Transverse colon (tissue), 4 donors: ENCODE measurements around the gene EDN3. TPM values are rescaled to one million over a fixed set of nuclear protein-coding genes. Genes with fewer than 3 reads are reported as not detected.
A peak's percentile ranks its signal among the peaks of the same experiment; 100 is the strongest.

Source experiments
- DNase-seq: peaks from one replicate; pipeline ENCODE4 v3.0.0-alpha.2; 2019
- H3K27ac ChIP-seq, 4 donors: fragments of 200-600 bp; sonication (generic); 2 replicates each; pipeline ENCODE4 v1.5.1; 2016 to 2018; ENCODE audit warnings: inconsistent platforms in 4 of 4
- H3K27me3 ChIP-seq: fragments of 200-600 bp; sonication (generic); 2 replicates; pipeline ENCODE4 v1.5.1; 2017; ENCODE audit warnings: inconsistent platforms
- H3K36me3 ChIP-seq, 4 donors: fragments of 200-600 bp; sonication (generic); 2 replicates each; pipeline ENCODE4 v1.5.1; 2017 to 2019; ENCODE audit warnings: inconsistent platforms in 4 of 4
- H3K4me1 ChIP-seq, 4 donors: fragments of 200-600 bp; sonication (generic); 2 replicates each; pipeline ENCODE4 v1.5.1; 2017 to 2020; ENCODE audit warnings: inconsistent platforms in 4 of 4
- H3K4me3 ChIP-seq, 4 donors: fragments of 200-600 bp; sonication (generic); 1 replicate in 1 of 4; 2 replicates in 3 of 4; pipeline versions ENCODE4 v1.5.1 to v1.6.1; 2017 to 2019; ENCODE audit warnings: inconsistent platforms in 4 of 4
- H3K9me3 ChIP-seq, 2 donors: fragments of 200-600 bp; sonication (generic); 2 replicates each; pipeline ENCODE4 v1.5.1; 2017 to 2019; ENCODE audit warnings: inconsistent platforms in 2 of 2
- EP300 ChIP-seq: sonication (generic); formaldehyde crosslinking; IDR thresholded peaks from one replicate; pipeline ENCODE4 v1.6.1; 2017; ENCODE audit warnings: antibody characterized with exemption, low read depth
- POLR2A ChIP-seq: fragments of 450-650 bp; IDR thresholded peaks from one replicate; pipeline ENCODE4 v1.6.1; 2016; ENCODE audit warnings: antibody characterized with exemption, mild to moderate bottlenecking, moderate library complexity
- POLR2AphosphoS5 ChIP-seq, 3 donors: sonication (generic); formaldehyde crosslinking; IDR thresholded peaks; one replicate each; pipeline ENCODE4 v1.6.1; 2016; ENCODE audit warnings: antibody characterized with exemption in 3 of 3
- WGBS, 2 donors: methylation state at CpG; one replicate each; pipeline ENCODE4 v1.1.5; 2018; ENCODE audit warnings: low coverage in 1 of 2; 5-methylcytosine and 5-hydroxymethylcytosine counted together
- in situ Hi-C, 4 donors: fragments of 200-750 bp; cut with MboI; loops; one replicate each; pipeline versions ENCODE4 v1.15.0 to v1.15.1; 2017; ENCODE audit warnings: low sequenced_read_pairs in 3 of 4, low pct_ligation_motif_present in 1 of 4, low pct_unique_long_range_greater_than_20kb in 1 of 4
- intact Hi-C: fragments of 100-400 bp; cut with DNase I; formaldehyde crosslinking; loops from one replicate; pipeline ENCODE4 v1.15.1; 2023; ENCODE audit warnings: low total_unique reads
- total RNA-seq, 4 donors: library from RNA; depleted of rRNA; stranded (reverse); fragments of >200 nt; gene quantifications; one replicate each; pipeline ENCODE4 v1.1.0, GENCODE V29; 2016
- TF ChIP-seq, protein P1 (sequence below), 5 experiments: fragments of 200-600 bp in 3 of 5; fragments of 450-650 bp in 2 of 5; sonication (generic) in 3 of 5; IDR thresholded peaks; 1 replicate in 2 of 5; 2 replicates in 3 of 5; pipeline ENCODE4 v1.5.1; 2016 to 2017; ENCODE audit warnings: antibody characterized with exemption in 5 of 5, inconsistent platforms in 3 of 5, mild to moderate bottlenecking in 2 of 5, moderate library complexity in 1 of 5

The EDN3 gene
- total RNA-seq, 4 donors from 2014 or later, result 13.1 to 127 (median 76.8) TPM

DNA sequence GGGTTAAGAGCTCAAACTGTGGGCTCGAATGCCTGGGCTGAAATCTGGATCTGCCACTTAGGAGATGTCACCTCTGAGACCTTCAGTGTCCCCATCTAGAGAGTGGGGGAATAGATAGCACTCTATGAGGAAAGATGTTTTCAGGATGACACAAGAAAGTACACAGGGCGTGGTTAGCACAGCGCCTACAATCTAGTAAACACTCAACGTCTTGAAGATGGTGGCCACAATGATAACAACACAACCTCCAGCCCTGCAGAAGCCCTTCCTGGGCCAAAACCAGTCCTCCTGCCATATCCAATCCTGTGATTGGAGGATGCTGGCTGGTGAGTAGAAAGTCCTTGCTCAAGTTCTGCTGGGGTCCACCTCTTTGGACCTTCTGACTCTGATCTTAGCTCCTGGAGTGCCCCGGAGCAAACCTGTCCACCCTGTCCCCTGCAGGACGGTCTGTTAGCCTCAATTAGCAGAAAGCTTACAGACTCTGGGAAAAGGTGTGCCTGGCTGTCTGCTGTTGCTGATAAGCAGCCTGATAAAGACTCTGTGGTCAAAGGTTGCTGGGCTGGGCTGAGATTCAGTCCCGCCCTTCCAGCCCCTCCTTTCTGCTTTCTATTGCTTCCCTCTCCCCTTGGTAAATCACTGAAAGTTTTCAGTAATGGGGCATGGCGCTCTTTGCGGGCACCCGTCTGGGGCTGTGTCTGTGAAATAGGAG lies 8.2 kb downstream of the EDN3 start:
- peak; percentile 86 for DNase-seq
- 17 to 51% methylated on average over 1 to 10 of the region's 10 CpGs for WGBS, 2 donors
- in situ Hi-C loops, result no loop called here

DNA sequence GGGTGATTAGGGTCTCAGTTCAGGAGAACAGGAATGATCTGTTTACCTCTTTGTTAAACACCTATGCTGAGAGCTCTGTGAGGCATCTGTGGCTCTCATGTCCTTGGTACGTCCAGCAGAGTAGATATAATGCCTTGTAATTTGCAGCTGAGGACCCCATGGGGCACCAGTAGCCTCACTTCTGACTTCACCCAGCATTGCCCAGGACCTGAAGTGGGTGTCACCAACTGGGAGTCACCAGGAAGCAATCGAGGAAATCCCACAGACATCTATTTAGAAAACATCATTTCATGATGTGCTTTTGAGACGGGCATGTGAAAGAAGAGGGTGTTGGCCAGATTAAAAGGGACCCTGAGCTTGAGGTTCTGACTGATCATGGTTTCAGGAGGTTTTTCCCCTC lies 8.8 kb downstream of the EDN3 start:
- Histone ChIP-seq H3K27ac (peak overlapping the region; percentile 79 to 85 (median 82)), H3K27me3 (peaks cover 6% of the 10 kb centered on the region), H3K9me3 (no peaks in the 10 kb centered on the region), H3K36me3 (no peaks in the 10 kb centered on the region), H3K4me1 (peaks cover 0 to 26% (median 16%) of the 10 kb centered on the region in 4 donors), H3K4me3 (no peak overlapping the region)
- 42% methylated on average over 3 of the region's 3 CpGs; no CpG with 5 or more reads in 1 of the 2 donors for WGBS, 2 donors
- TF ChIP-seq POLR2AphosphoS5 (IDR thresholded peaks at IDR 0.05), result no peak
- intact Hi-C loops, result no loop called here
- DNase-seq, result peak; percentile 22
- in situ Hi-C loops, result no loop called here

More for the DNA sequence above, 8.2 kb downstream of the EDN3 start:
- Histone ChIP-seq H3K36me3 (no peaks in the 10 kb centered on the region), H3K27me3 (peaks cover 6% of the 10 kb centered on the region), H3K27ac (peak overlapping the region; percentile 79 to 85 (median 82)), H3K9me3 (no peaks in the 10 kb centered on the region), H3K4me3 (no peak overlapping the region), H3K4me1 (peaks cover 0 to 26% (median 16%) of the 10 kb centered on the region in 4 donors)
- intact Hi-C loops, result no loop called here
- peak; percentile 18 to 83 (median 56) for TF ChIP-seq POLR2AphosphoS5 (IDR thresholded peaks at IDR 0.05)
- TF ChIP-seq, protein P1, sequence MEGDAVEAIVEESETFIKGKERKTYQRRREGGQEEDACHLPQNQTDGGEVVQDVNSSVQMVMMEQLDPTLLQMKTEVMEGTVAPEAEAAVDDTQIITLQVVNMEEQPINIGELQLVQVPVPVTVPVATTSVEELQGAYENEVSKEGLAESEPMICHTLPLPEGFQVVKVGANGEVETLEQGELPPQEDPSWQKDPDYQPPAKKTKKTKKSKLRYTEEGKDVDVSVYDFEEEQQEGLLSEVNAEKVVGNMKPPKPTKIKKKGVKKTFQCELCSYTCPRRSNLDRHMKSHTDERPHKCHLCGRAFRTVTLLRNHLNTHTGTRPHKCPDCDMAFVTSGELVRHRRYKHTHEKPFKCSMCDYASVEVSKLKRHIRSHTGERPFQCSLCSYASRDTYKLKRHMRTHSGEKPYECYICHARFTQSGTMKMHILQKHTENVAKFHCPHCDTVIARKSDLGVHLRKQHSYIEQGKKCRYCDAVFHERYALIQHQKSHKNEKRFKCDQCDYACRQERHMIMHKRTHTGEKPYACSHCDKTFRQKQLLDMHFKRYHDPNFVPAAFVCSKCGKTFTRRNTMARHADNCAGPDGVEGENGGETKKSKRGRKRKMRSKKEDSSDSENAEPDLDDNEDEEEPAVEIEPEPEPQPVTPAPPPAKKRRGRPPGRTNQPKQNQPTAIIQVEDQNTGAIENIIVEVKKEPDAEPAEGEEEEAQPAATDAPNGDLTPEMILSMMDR (IDR thresholded peaks at IDR 0.05), result peak in 2 of 5 experiments; percentile 14 to 35
- peak; percentile 53 for TF ChIP-seq POLR2A
- TF ChIP-seq EP300, result peak; percentile 27

DNA sequence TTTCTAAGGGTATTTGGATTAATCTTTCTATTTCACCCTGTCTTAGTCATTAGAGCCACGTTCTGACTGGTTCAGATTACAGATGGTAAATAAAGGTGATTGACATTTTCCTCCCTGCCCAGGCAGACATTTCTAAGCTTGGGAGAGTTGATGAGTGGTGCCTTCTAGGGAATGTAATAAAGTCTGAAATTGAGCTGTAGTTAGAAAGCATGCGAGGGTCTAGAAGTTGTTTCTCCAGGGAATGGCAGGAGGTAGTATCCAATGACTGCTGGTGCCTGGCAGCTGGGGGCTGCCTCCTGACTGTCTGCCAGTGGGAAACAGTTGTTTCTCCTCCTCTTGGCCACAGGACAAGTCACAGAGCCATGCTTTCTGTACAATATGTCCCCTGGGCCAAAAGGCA lies 14.6 kb downstream of the EDN3 start:
- in situ Hi-C loops (no loop called here), intact Hi-C loops (no loop called here)
- Histone ChIP-seq H3K36me3 (no peaks in the 10 kb centered on the region), H3K27ac (no peak overlapping the region), H3K27me3 (no peaks in the 10 kb centered on the region), H3K4me1 (peaks cover 0 to 29% (median 9%) of the 10 kb centered on the region in 4 donors), H3K4me3 (no peak overlapping the region), H3K9me3 (no peaks in the 10 kb centered on the region)
- DNase-seq, result no peak
- TF ChIP-seq POLR2AphosphoS5 (IDR thresholded peaks at IDR 0.05) (no peak), POLR2A (no peak), EP300 (no peak)
- TF ChIP-seq, protein P1 (IDR thresholded peaks at IDR 0.05), result no peak
- WGBS, 2 donors, result 0 to 47% methylated on average over 1 to 2 of the region's 2 CpGs

DNA sequence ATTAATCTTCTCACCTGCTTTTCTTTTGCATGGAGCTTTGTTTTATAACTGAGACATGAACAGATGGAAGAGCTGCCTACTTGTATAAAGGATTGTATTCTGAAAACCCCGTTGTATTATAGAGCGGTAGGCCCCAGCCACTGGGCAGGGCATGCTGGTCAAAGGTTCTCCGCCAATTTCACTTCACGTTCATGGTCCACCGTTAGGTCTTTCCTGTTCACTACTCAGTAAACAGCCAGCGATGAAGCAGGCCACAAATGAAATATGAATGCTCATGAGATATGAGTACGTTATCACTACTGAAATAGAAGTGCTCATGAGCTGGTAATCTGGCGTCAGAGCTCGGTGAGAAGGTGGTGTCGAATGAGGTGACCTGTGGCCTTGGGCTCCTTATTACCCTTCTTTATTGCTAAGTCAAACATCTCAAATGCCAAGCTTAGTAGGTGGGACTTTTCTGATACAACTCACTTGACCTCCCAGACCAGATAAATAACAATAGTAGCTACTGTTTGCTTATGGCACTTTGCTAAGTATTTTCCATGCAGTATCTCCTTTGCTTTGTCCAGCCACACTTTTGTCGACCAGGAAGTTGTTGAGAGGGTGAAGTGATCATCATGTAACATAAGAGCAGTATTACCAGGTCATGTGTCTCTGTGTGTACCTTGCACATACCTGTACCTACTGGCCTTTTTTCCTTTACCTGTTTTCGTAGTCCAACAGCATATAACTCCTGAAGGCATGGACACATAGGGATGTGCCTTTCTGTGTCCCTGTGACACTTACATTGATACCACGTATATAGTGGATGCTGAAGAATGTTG lies 16.7 kb downstream of the EDN3 start:
- in situ Hi-C loops (no loop called here), intact Hi-C loops (no loop called here)
- DNase-seq, result peak; percentile 56
- Histone ChIP-seq H3K27me3 (no peaks in the 10 kb centered on the region), H3K36me3 (no peaks in the 10 kb centered on the region), H3K4me3 (no peak overlapping the region), H3K9me3 (no peaks in the 10 kb centered on the region), H3K4me1 (peaks cover 0 to 26% (median 9%) of the 10 kb centered on the region in 4 donors), H3K27ac (peak overlapping the region; percentile 65 to 82 (median 74))
- 60 to 62% methylated on average over 8 to 13 of the region's 13 CpGs for WGBS, 2 donors
- no peak for TF ChIP-seq POLR2AphosphoS5 (IDR thresholded peaks at IDR 0.05)
- no peak for TF ChIP-seq EP300
- TF ChIP-seq, protein P1 (IDR thresholded peaks at IDR 0.05), result no peak
- TF ChIP-seq POLR2A, result no peak
